K562 (cell line): Measurements from ENCODE around the gene ZDHHC3. TPM values are rescaled to one million over a fixed set of nuclear protein-coding genes. Genes with fewer than 3 reads are reported as not detected.

Experiments used
- ATAC-seq: fragments of 200-7000 bp; cut with Tn5 transposase; 3 replicates; pipeline ENCODE4 v1.9.1; 2020; ENCODE audit warnings: moderate library complexity
- BruUV-seq: library from RNA; stranded (reverse); fragments of 400-500 nt; replicated peaks from 2 replicates; lab custom pipeline; 2021; lab: Mats Ljungman, UMichigan
- CTCF ChIA-PET: fragments of 300-600 bp; formaldehyde crosslinking; extraction: SDS; loops from one replicate; lab custom pipeline; 2021; ENCODE audit warnings: low intra/inter-chr PET ratio; lab: Yijun Ruan, JAX
- POLR2A ChIA-PET: fragments of 300-600, 350-650 bp; sonication (Branson Sonifier 250); formaldehyde crosslinking; extraction: SDS; loops from one replicate; lab custom pipeline; 2021; ENCODE audit warnings: antibody characterized with exemption, inconsistent platforms; lab: Yijun Ruan, JAX
- DNase-seq, 4 experiments: peaks; one replicate each; pipeline versions ENCODE4 v3.0.0 to v3.0.0-alpha.2; 2011 to 2018; ENCODE audit warnings: low spot score in 3 of 4, mixed read lengths in 3 of 4; ENCODE audit errors: extremely low read depth in 1 of 4
- FAIRE-seq: peaks from 2 replicates; lab custom pipeline; 2011; peaks lifted over from hg19 to GRCh38; lab: Jason Lieb, UNC
- H2AFZ ChIP-seq: 2 replicates; pipeline ENCODE4 v1.6.0; 2011; ENCODE audit warnings: low read depth, low read length, control low read depth, inconsistent platforms
- H3K27ac ChIP-seq: fragments of 200-600 bp; 3 replicates; pipeline ENCODE4 v1.8.0; 2011; ENCODE audit warnings: low read depth, mild to moderate bottlenecking, control low read depth, inconsistent platforms, low read length, moderate library complexity, mixed read lengths; ENCODE audit errors: extremely low read depth
- H3K27me3 ChIP-seq, 2 experiments: fragments of 300-600 bp in 1 of 2; 2 replicates in 1 of 2; 3 replicates in 1 of 2; pipeline versions ENCODE4 v1.6.0 to v1.8.0; 2011; ENCODE audit warnings: inconsistent platforms in 2 of 2, low read length in 2 of 2, mild to moderate bottlenecking in 1 of 2, mixed read lengths in 1 of 2, moderate library complexity in 1 of 2; ENCODE audit not compliant: control insufficient read depth in 2 of 2, insufficient read depth in 2 of 2
- H3K36me3 ChIP-seq: fragments of 300-600 bp; 3 replicates; pipeline ENCODE4 v1.8.0; 2011; ENCODE audit warnings: mild to moderate bottlenecking, low read length, inconsistent platforms; ENCODE audit not compliant: control insufficient read depth, insufficient read depth
- H3K4me1 ChIP-seq, 2 experiments: fragments of 200-600 bp in 1 of 2; replicated peaks in 1 of 2; 2 replicates in 1 of 2; 3 replicates in 1 of 2; pipeline versions ENCODE4 v1.5.1 to v1.8.0; 2011; ENCODE audit warnings: inconsistent platforms in 2 of 2, low read length in 2 of 2, mild to moderate bottlenecking in 1 of 2, mixed read lengths in 1 of 2, moderate library complexity in 1 of 2; ENCODE audit not compliant: control insufficient read depth in 2 of 2, insufficient read depth in 2 of 2
- H3K4me2 ChIP-seq: 2 replicates; pipeline ENCODE4 v1.6.1; 2011; ENCODE audit warnings: low read length, control low read depth, inconsistent platforms, mixed read lengths; ENCODE audit not compliant: insufficient read depth
- H3K4me3 ChIP-seq: fragments of 200-600 bp; sonication (generic), shearing (Covaris generic); 2 replicates; pipeline ENCODE4 v1.5.1; 2016; ENCODE audit warnings: control low read depth, inconsistent platforms
- H3K79me2 ChIP-seq: fragments of 200-600 bp; 3 replicates; pipeline ENCODE4 v1.8.0; 2011; ENCODE audit warnings: low read length, inconsistent platforms; ENCODE audit not compliant: control insufficient read depth, insufficient read depth
- H3K9ac ChIP-seq, 2 experiments: 2 replicates each; pipeline versions ENCODE4 v1.6.0 to v1.6.1; 2011; ENCODE audit warnings: low read depth in 2 of 2, low read length in 2 of 2, control low read depth in 1 of 2, inconsistent platforms in 1 of 2, mild to moderate bottlenecking in 1 of 2, mixed read lengths in 1 of 2; ENCODE audit not compliant: insufficient read depth in 1 of 2
- H3K9me1 ChIP-seq: one replicate; pipeline ENCODE4 v1.6.0; 2011; ENCODE audit warnings: inconsistent platforms, mild to moderate bottlenecking, low read length, moderate library complexity; ENCODE audit not compliant: control insufficient read depth, insufficient read depth
- H3K9me3 ChIP-seq: replicated peaks from 2 replicates; pipeline ENCODE4 v1.5.1; 2011; ENCODE audit warnings: low read depth, low read length, inconsistent platforms; ENCODE audit not compliant: control insufficient read depth, insufficient read depth
- H4K20me1 ChIP-seq: replicated peaks from 2 replicates; pipeline ENCODE4 v1.6.1; 2011; ENCODE audit warnings: low read length, inconsistent platforms, mixed read lengths; ENCODE audit not compliant: control insufficient read depth, insufficient read depth
- CSDE1 ChIP-seq, 2 experiments: fragments of 450-650 bp; IDR thresholded peaks; 2 replicates each; pipeline ENCODE4 v1.6.1; 2016; ENCODE audit warnings: mild to moderate bottlenecking in 1 of 2
- GTF2E2 ChIP-seq: fragments of 200-800 bp; sonication (Bioruptor generic); IDR thresholded peaks from 2 replicates; pipeline ENCODE4 v1.6.1; 2016; ENCODE audit warnings: missing genetic modification characterization, missing compliant biosample characterization
- MBD2 ChIP-seq: sonication (generic); IDR thresholded peaks from 2 replicates; pipeline ENCODE4 v1.6.1; 2016; ENCODE audit warnings: low read depth, borderline replicate concordance
- NBN ChIP-seq: fragments of 450-650 bp; IDR thresholded peaks from 2 replicates; pipeline ENCODE4 v1.6.1; 2016; ENCODE audit warnings: low read depth, mild to moderate bottlenecking
- NR3C1 ChIP-seq: sonication (generic); formaldehyde crosslinking; IDR thresholded peaks from 2 replicates; pipeline ENCODE4 v1.8.1; 2022; ENCODE audit warnings: missing genetic modification reagents
- POLR2AphosphoS5 ChIP-seq: IDR thresholded peaks from 2 replicates; pipeline ENCODE4 v1.6.1; 2011; ENCODE audit warnings: mild to moderate bottlenecking, low read depth, low read length, moderate library complexity; ENCODE audit not compliant: control insufficient read depth, insufficient read depth
- TARDBP ChIP-seq: fragments of 450-650 bp; IDR thresholded peaks from 2 replicates; pipeline ENCODE4 v1.6.1; 2016
- ZFP30 ChIP-seq: fragments of 250-450 bp; sonication (Bioruptor Pico); IDR thresholded peaks from 2 replicates; pipeline ENCODE4 v1.8.0; 2022; ENCODE audit warnings: moderate library complexity, mild to moderate bottlenecking, inconsistent platforms, borderline replicate concordance
- ZNF124 ChIP-seq: sonication (generic); formaldehyde crosslinking; IDR thresholded peaks from 2 replicates; pipeline ENCODE4 v1.8.1; 2022; ENCODE audit warnings: missing genetic modification reagents
- ZNF561 ChIP-seq: fragments of 450-650 bp; formaldehyde crosslinking; conservative IDR thresholded peaks from 2 replicates; pipeline ENCODE4 v1.4.0; 2020; ENCODE audit warnings: mild to moderate bottlenecking, moderate library complexity
- WGBS: fragments of 100-300 bp; shearing (Covaris generic); methylation state at CpG from one replicate; pipeline ENCODE4 v1.1.6; 2016; ENCODE audit warnings: low coverage, mixed read lengths; ENCODE audit not compliant: insufficient coverage; ENCODE audit errors: missing lambda C conversion rate; 5-methylcytosine and 5-hydroxymethylcytosine counted together
- in situ Hi-C: fragments of 300-500 bp; cut with MboI; formaldehyde crosslinking; loops from 4 replicates; pipeline ENCODE4 v1.15.0; 2018; ENCODE audit warnings: inconsistent platforms, mixed read lengths
- intact Hi-C: fragments of 100-400 bp; cut with micrococcal nuclease; formaldehyde crosslinking; loops from 2 replicates; pipeline ENCODE4 v1.14.2; 2022
- polyA plus RNA-seq, 8 experiments: library from polyadenylated mRNA; depleted of rRNA in 4 of 8; stranded (reverse) in 5 of 8; unstranded in 3 of 8; fragments of >200 nt; fragmentation: Nextera tagmentation in 2 of 8; fragmentation: Illumina TruSeq in 1 of 8; extraction: Ambion mirVana in 2 of 8; extraction: Trizol in 1 of 8; gene quantifications; 2 replicates each; pipeline versions ENCODE4 v1.2.1 to v1.2.3, GENCODE V29; 2011 to 2014; ENCODE audit warnings: inconsistent platforms in 1 of 8, missing spikeins in 1 of 8
- total RNA-seq, 7 experiments: library from RNA; depleted of rRNA in 6 of 7; stranded (reverse); fragments of >200 nt in 6 of 7; fragmentation: Illumina TruSeq in 2 of 7; extraction: Trizol in 2 of 7; gene quantifications; 2 replicates each; pipeline versions ENCODE4 v1.2.1 to v1.2.3, GENCODE V29; 2011 to 2021; ENCODE audit warnings: low replicate concordance in 1 of 7
- TF ChIP-seq, protein P1 (sequence below): sonication (generic); formaldehyde crosslinking; IDR thresholded peaks from 2 replicates; pipeline ENCODE4 v1.8.0; 2023; ENCODE audit warnings: missing genetic modification reagents, mild to moderate bottlenecking, borderline replicate concordance
- TF ChIP-seq, protein P2 (sequence below): fragments of 450-650 bp; IDR thresholded peaks from 2 replicates; pipeline ENCODE4 v1.6.1; 2016; ENCODE audit warnings: low read depth, mild to moderate bottlenecking, moderate library complexity
- TF ChIP-seq, protein P3 (sequence below): fragments of 250-450 bp; sonication (Bioruptor Pico); IDR thresholded peaks from 2 replicates; pipeline ENCODE4 v1.5.0; 2022; ENCODE audit warnings: mild to moderate bottlenecking

ZDHHC3 gene
- total and polyA plus RNA-seq, 9 of the 15 experiments (the other 6 are each of a cell fraction or from before 2014, with no cell fraction given), result 10.3 to 120 (median 67.2) TPM

DNA sequence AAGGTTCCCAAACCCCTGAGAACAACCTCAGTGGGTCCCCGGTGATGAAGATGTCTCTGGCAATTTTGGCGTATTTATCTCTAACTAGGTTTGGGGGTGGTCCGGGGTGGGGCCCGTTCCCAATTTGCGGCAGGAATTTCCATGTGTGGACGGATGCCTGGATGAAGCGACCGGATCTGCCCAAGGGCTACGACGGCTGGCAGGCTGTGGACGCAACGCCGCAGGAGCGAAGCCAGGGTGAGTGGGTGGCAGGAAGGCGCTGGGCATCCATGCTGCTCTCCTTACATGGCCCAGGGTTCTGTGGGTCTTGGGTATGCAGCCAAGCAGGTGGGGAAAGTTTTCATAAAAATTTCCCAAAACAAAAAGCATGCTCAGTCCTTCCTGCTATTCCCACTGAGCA, 72.2 kb downstream of the ZDHHC3 start:
- no peak for FAIRE-seq
- TF ChIP-seq ZNF124 (no peak), POLR2AphosphoS5 (no peak), TARDBP (no peak), ZNF561 (CRISPR knock-in tag) (no peak), NR3C1 (no peak), GTF2E2 (tag) (no peak), NBN (no peak), CSDE1 (IDR thresholded peaks at IDR 0.05) (no peak), MBD2 (no peak), ZFP30 (CRISPR knock-in tag) (no peak)
- TF ChIP-seq, protein P1, sequence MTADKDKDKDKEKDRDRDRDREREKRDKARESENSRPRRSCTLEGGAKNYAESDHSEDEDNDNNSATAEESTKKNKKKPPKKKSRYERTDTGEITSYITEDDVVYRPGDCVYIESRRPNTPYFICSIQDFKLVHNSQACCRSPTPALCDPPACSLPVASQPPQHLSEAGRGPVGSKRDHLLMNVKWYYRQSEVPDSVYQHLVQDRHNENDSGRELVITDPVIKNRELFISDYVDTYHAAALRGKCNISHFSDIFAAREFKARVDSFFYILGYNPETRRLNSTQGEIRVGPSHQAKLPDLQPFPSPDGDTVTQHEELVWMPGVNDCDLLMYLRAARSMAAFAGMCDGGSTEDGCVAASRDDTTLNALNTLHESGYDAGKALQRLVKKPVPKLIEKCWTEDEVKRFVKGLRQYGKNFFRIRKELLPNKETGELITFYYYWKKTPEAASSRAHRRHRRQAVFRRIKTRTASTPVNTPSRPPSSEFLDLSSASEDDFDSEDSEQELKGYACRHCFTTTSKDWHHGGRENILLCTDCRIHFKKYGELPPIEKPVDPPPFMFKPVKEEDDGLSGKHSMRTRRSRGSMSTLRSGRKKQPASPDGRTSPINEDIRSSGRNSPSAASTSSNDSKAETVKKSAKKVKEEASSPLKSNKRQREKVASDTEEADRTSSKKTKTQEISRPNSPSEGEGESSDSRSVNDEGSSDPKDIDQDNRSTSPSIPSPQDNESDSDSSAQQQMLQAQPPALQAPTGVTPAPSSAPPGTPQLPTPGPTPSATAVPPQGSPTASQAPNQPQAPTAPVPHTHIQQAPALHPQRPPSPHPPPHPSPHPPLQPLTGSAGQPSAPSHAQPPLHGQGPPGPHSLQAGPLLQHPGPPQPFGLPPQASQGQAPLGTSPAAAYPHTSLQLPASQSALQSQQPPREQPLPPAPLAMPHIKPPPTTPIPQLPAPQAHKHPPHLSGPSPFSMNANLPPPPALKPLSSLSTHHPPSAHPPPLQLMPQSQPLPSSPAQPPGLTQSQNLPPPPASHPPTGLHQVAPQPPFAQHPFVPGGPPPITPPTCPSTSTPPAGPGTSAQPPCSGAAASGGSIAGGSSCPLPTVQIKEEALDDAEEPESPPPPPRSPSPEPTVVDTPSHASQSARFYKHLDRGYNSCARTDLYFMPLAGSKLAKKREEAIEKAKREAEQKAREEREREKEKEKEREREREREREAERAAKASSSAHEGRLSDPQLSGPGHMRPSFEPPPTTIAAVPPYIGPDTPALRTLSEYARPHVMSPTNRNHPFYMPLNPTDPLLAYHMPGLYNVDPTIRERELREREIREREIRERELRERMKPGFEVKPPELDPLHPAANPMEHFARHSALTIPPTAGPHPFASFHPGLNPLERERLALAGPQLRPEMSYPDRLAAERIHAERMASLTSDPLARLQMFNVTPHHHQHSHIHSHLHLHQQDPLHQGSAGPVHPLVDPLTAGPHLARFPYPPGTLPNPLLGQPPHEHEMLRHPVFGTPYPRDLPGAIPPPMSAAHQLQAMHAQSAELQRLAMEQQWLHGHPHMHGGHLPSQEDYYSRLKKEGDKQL (CRISPR knock-in tag), result no peak
- TF ChIP-seq, protein P2, sequence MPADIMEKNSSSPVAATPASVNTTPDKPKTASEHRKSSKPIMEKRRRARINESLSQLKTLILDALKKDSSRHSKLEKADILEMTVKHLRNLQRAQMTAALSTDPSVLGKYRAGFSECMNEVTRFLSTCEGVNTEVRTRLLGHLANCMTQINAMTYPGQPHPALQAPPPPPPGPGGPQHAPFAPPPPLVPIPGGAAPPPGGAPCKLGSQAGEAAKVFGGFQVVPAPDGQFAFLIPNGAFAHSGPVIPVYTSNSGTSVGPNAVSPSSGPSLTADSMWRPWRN, result no peak
- TF ChIP-seq, protein P3, sequence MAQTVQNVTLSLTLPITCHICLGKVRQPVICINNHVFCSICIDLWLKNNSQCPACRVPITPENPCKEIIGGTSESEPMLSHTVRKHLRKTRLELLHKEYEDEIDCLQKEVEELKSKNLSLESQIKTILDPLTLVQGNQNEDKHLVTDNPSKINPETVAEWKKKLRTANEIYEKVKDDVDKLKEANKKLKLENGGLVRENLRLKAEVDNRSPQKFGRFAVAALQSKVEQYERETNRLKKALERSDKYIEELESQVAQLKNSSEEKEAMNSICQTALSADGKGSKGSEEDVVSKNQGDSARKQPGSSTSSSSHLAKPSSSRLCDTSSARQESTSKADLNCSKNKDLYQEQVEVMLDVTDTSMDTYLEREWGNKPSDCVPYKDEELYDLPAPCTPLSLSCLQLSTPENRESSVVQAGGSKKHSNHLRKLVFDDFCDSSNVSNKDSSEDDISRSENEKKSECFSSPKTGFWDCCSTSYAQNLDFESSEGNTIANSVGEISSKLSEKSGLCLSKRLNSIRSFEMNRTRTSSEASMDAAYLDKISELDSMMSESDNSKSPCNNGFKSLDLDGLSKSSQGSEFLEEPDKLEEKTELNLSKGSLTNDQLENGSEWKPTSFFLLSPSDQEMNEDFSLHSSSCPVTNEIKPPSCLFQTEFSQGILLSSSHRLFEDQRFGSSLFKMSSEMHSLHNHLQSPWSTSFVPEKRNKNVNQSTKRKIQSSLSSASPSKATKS (CRISPR knock-in tag), result no peak

More for the DNA sequence above, 72.2 kb downstream of the ZDHHC3 start:
- H2AFZ ChIP-seq, result no peak overlapping the region
- POLR2A ChIA-PET, result no interaction called here
- intact Hi-C loops, result no loop called here
- in situ Hi-C loops, result loop anchor here (5.0 kb wide), 1 partner anchor 366 kb away; no protein-coding TSS in a partner anchor
- no peak overlapping the region; a peak in 1 of 4 replicates for H3K9ac ChIP-seq
- no peaks in the 10 kb centered on the region for H3K36me3 ChIP-seq
- no peak overlapping the region for H3K27ac ChIP-seq
- H3K27me3 ChIP-seq, result peaks cover 38 to 62% of the 10 kb centered on the region in 2 experiments; a peak in 4 of 5 replicates
- no peak for ATAC-seq
- H3K4me2 ChIP-seq, result no peak overlapping the region
- no peaks in the 10 kb centered on the region for H4K20me1 ChIP-seq
- CTCF ChIA-PET, result no interaction called here
- no peaks in the 10 kb centered on the region for H3K9me3 ChIP-seq
- no TSS peak for BruUV-seq
- DNase-seq, result no peak
- 4% methylated on average over 15 of the region's 15 CpGs for WGBS
- no peaks in the 10 kb centered on the region for H3K79me2 ChIP-seq
- no peak overlapping the region for H3K4me3 ChIP-seq
- H3K9me1 ChIP-seq, result no peaks in the 10 kb centered on the region
- no peaks in the 10 kb centered on the region for H3K4me1 ChIP-seq
